HEK293T (cell line): ENCODE results near the gene CLIP1.

ENCODE experiments used
- ARNT ChIP-seq: fragments of 450-650 bp; IDR thresholded peaks from 2 replicates; pipeline ENCODE4 v1.6.1; 2017; ENCODE audit warnings: mild to moderate bottlenecking
- BHLHE40 ChIP-seq: fragments of 450-650 bp; IDR thresholded peaks from 2 replicates; pipeline ENCODE4 v1.6.1; 2016; ENCODE audit warnings: mild to moderate bottlenecking, moderate library complexity, borderline replicate concordance
- CTBP1 ChIP-seq: fragments of 450-650 bp; IDR thresholded peaks from 2 replicates; pipeline ENCODE4 v1.6.1; 2016; ENCODE audit warnings: borderline replicate concordance
- ELF4 ChIP-seq: fragments of 450-650 bp; IDR thresholded peaks from 2 replicates; pipeline ENCODE4 v1.6.1; 2017; ENCODE audit warnings: antibody characterized with exemption
- FOXA1 ChIP-seq: fragments of 450-650 bp; IDR thresholded peaks from 2 replicates; pipeline ENCODE4 v1.6.1; 2016; ENCODE audit warnings: mild to moderate bottlenecking
- FOXK2 ChIP-seq: fragments of 450-650 bp; IDR thresholded peaks from 2 replicates; pipeline ENCODE4 v1.6.1; 2016; ENCODE audit warnings: mild to moderate bottlenecking
- FOXM1 ChIP-seq: fragments of 450-650 bp; IDR thresholded peaks from 2 replicates; pipeline ENCODE4 v1.6.1; 2017; ENCODE audit warnings: mild to moderate bottlenecking, borderline replicate concordance
- L3MBTL2 ChIP-seq: fragments of 450-650 bp; conservative IDR thresholded peaks from 2 replicates; pipeline ENCODE4 v1.6.1; 2016; ENCODE audit warnings: mild to moderate bottlenecking
- LEF1 ChIP-seq: fragments of 450-650 bp; IDR thresholded peaks from 2 replicates; pipeline ENCODE4 v1.6.1; 2017; ENCODE audit warnings: mild to moderate bottlenecking, borderline replicate concordance
- NFRKB ChIP-seq: fragments of 450-650 bp; IDR thresholded peaks from 2 replicates; pipeline ENCODE4 v1.6.1; 2016; ENCODE audit warnings: mild to moderate bottlenecking, moderate library complexity
- SP1 ChIP-seq: fragments of 450-650 bp; IDR thresholded peaks from 2 replicates; pipeline ENCODE4 v1.6.1; 2017
- SUZ12 ChIP-seq: fragments of 450-650 bp; IDR thresholded peaks from 2 replicates; pipeline ENCODE4 v1.6.1; 2016; ENCODE audit warnings: mild to moderate bottlenecking
- TARDBP ChIP-seq: fragments of 450-650 bp; IDR thresholded peaks from 2 replicates; pipeline ENCODE4 v1.6.1; 2016
- ZNF384 ChIP-seq: fragments of 450-650 bp; IDR thresholded peaks from 2 replicates; pipeline ENCODE4 v1.6.1; 2016

DNA sequence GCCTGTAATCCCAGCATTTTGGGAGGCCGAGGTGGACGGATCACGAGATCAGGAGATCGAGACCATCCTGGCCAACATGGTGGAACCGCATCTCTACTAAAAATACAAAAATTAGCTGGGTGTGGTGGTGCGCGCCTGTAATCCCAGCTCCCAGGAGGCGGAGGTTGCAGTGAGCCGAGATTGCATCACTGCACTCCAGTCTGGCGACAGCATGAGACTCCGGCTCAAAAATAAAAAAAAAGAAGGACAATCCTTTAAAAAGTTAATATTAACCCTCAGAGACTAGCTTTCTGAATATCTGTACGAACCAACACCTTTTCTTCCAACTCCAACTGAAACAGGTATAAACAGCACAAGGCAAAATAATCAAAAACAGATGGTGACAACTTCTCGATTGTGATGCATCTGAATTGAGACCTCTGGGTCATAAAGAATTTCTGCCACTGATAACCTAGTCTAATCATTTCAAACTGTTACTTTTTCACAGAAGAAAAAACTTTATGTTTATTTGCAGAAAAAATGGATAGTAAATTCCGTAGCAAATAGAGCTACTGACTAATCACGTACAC is 27.8 kb downstream of the CLIP1 start:
- TF ChIP-seq TARDBP: no peak
- no peak for TF ChIP-seq BHLHE40
- TF ChIP-seq FOXA1: no peak
- no peak for TF ChIP-seq LEF1
- TF ChIP-seq L3MBTL2: no peak
- no peak for TF ChIP-seq ELF4
- TF ChIP-seq SUZ12: no peak
- no peak for TF ChIP-seq CTBP1
- TF ChIP-seq FOXK2: no peak
- TF ChIP-seq SP1: no peak
- TF ChIP-seq ARNT: no peak
- no peak for TF ChIP-seq FOXM1
- no peak for TF ChIP-seq NFRKB
- no peak for TF ChIP-seq ZNF384
